Peyer's patch (tissue), 4 donors: Measurements from ENCODE around the gene IL1RN. TPM values are rescaled to one million over a fixed set of nuclear protein-coding genes. Genes with fewer than 3 reads are reported as not detected.

Experiments
- DNase-seq, 3 donors: peaks; one replicate each; pipeline ENCODE4 v3.0.0-alpha.2; 2017 to 2019
- H3K27ac ChIP-seq, 4 donors: fragments of 200-600 bp; sonication (generic); one replicate each; pipeline ENCODE4 v1.5.1; 2016 to 2019
- H3K27me3 ChIP-seq, 2 donors: fragments of 200-600 bp; sonication (generic); one replicate each; pipeline ENCODE4 v1.5.1; 2019
- H3K36me3 ChIP-seq, 3 donors: fragments of 200-600 bp; sonication (generic); one replicate each; pipeline ENCODE4 v1.5.1; 2016 to 2019
- H3K4me1 ChIP-seq, 4 donors: fragments of 200-600 bp; sonication (generic); one replicate each; pipeline ENCODE4 v1.5.1; 2016 to 2019
- H3K4me3 ChIP-seq, 4 donors: fragments of 200-600 bp; sonication (generic); 1 replicate in 3 of 4; 2 replicates in 1 of 4; pipeline ENCODE4 v1.5.1; 2016 to 2019; ENCODE audit warnings: mild to moderate bottlenecking in 1 of 4
- H3K9me3 ChIP-seq, 4 donors: fragments of 200-600 bp; sonication (generic); one replicate each; pipeline ENCODE4 v1.5.1; 2016 to 2019; ENCODE audit warnings: mild to moderate bottlenecking in 1 of 4
- CTCF ChIP-seq, 6 experiments: fragments of 450-650 bp in 4 of 6; fragments of 200-600 bp in 2 of 6; sonication (generic) in 1 of 6; IDR thresholded peaks; one replicate each; pipeline ENCODE4 v1.5.1; 2017 to 2019; ENCODE audit warnings: antibody characterized with exemption in 6 of 6, mild to moderate bottlenecking in 3 of 6, moderate library complexity in 1 of 6
- POLR2A ChIP-seq, 2 donors: fragments of 450-650 bp; IDR thresholded peaks; one replicate each; pipeline ENCODE4 v1.5.1; 2017; ENCODE audit warnings: antibody characterized with exemption in 2 of 2, mild to moderate bottlenecking in 2 of 2, moderate library complexity in 2 of 2
- total RNA-seq, 4 donors: library from RNA; depleted of rRNA; stranded (reverse); fragments of >200 nt; gene quantifications; one replicate each; pipeline ENCODE4 v1.1.0, GENCODE V29; 2016

Gene IL1RN
- total RNA-seq, 4 donors from 2014 or later, result 8.0 to 42.7 (median 17.7) TPM; not detected in 1

DNA sequence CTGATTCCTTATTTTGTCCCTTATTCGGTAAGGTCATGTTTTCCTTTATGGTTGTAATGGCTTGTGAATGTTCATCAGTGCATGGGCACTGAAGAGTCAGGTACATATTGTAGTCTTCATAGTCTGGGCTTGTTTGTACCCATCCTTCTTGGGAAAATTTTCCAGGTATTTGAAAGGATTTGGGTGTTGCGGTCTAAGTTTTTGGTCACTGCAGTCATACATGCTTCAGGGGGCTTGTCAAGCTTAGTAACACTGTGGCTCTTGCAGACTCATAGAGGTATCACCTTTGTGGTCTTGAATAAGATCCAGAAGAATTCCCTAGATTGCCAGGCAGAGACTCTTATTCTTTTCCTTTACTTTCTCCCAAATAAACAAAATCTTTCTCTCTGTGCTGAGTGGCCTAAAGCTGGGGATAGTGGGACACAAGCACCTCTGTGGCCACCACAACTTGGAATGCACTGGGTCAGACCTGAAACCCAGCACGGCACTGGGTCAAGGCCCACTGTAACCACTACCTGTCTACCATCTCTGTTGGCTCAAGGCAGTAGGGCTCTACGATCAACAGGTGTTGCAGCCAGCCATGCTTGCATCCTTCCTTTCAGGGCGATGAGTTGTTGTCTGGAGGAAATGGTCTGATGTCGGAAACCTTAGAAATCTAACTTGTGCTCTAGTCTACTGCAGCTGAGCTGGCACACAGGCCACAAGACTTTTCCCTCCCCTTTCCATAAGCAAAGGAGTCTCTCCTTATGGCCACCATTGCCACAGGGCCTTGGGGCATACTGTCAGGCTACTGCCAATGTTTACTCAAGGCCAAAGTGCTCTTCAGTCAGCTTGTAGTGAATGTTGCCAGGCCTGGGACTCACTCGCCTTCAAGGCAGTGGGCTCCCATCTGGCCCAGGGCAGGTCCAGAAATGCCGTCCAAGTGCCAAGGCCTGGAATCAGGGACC lies 21.5 kb downstream of the IL1RN start:
- DNase-seq, result peak in 1 of 3 donors; percentile 52
- Histone ChIP-seq H3K36me3 (no peaks in the 10 kb centered on the region), H3K4me1 (peaks cover 0 to 10% (median 0%) of the 10 kb centered on the region in 4 donors), H3K4me3 (no peak overlapping the region), H3K9me3 (no peaks in the 10 kb centered on the region), H3K27me3 (no peaks in the 10 kb centered on the region), H3K27ac (peak overlapping the region in 2 of 4 donors; percentile 21 to 64)
- TF ChIP-seq CTCF (IDR thresholded peaks at IDR 0.05) (no peak), POLR2A (IDR thresholded peaks at IDR 0.05) (no peak)

GRCh38 chr2:113149553-113150257 lies 22.3 kb downstream of the IL1RN start:
- Histone ChIP-seq H3K4me3 (no peak overlapping the region), H3K27me3 (no peaks in the 10 kb centered on the region), H3K9me3 (no peaks in the 10 kb centered on the region), H3K36me3 (no peaks in the 10 kb centered on the region), H3K27ac (peak overlapping the region in 2 of 4 donors; percentile 21 to 64), H3K4me1 (peaks cover 0 to 10% (median 0%) of the 10 kb centered on the region in 4 donors)
- TF ChIP-seq POLR2A (IDR thresholded peaks at IDR 0.05), result no peak
- TF ChIP-seq CTCF (IDR thresholded peaks at IDR 0.05), result no peak
- DNase-seq, result no peak

- no peak for DNase-seq
- TF ChIP-seq CTCF (IDR thresholded peaks at IDR 0.05), result no peak
- no peak for TF ChIP-seq POLR2A (IDR thresholded peaks at IDR 0.05)
- no peak overlapping the region for H3K4me3 ChIP-seq
- no peak overlapping the region for H3K27ac ChIP-seq
- H3K27me3 ChIP-seq, result no peaks in the 10 kb centered on the region
- H3K4me1 ChIP-seq, result peaks cover 0 to 10% (median 0%) of the 10 kb centered on the region in 4 donors
- no peaks in the 10 kb centered on the region for H3K9me3 ChIP-seq
- no peaks in the 10 kb centered on the region for H3K36me3 ChIP-seq
Observed at GRCh38 chr2:113150258-113150601, 22.8 kb downstream of the IL1RN start.

- DNase-seq, result no peak
- Histone ChIP-seq H3K4me1 (peaks cover 0 to 11% (median 8%) of the 10 kb centered on the region in 4 donors), H3K36me3 (no peaks in the 10 kb centered on the region), H3K9me3 (no peaks in the 10 kb centered on the region), H3K27me3 (no peaks in the 10 kb centered on the region), H3K4me3 (no peak overlapping the region), H3K27ac (no peak overlapping the region)
- no peak for TF ChIP-seq CTCF (IDR thresholded peaks at IDR 0.05)
- TF ChIP-seq POLR2A (IDR thresholded peaks at IDR 0.05), result no peak
Observed at GRCh38 chr2:113155331-113155730, 27.9 kb downstream of the IL1RN start.

GRCh38 chr2:113156278-113157117 lies 29.1 kb downstream of the IL1RN start:
- Histone ChIP-seq H3K4me3 (peak overlapping the region; percentile 58 to 88 (median 70)), H3K36me3 (no peaks in the 10 kb centered on the region), H3K27me3 (no peaks in the 10 kb centered on the region), H3K27ac (peak overlapping the region; percentile 78 to 97 (median 88)), H3K9me3 (no peaks in the 10 kb centered on the region), H3K4me1 (peaks cover 0 to 11% (median 8%) of the 10 kb centered on the region in 4 donors)
- TF ChIP-seq POLR2A (IDR thresholded peaks at IDR 0.05) (no peak), CTCF (IDR thresholded peaks at IDR 0.05) (no peak)
- DNase-seq, result no peak
